Pancreas (tissue), 10 donors: Measurements from ENCODE around the gene SIMC1. TPM values are rescaled to one million over a fixed set of nuclear protein-coding genes. Genes with fewer than 3 reads are reported as not detected.
"Not testable (repeated sequence)": the region's sequence is repeated elsewhere in the genome, so short reads cannot be mapped to it uniquely, and the experiment has no call there.

ENCODE experiments used
- ATAC-seq, 4 donors: fragments of 200-7000 bp; cut with Tn5 transposase; one replicate each; pipeline versions ENCODE4 v1.8.0 to v1.9.1; 2020; ENCODE audit warnings: mild to moderate bottlenecking in 4 of 4, moderate library complexity in 4 of 4
- DNase-seq, 6 donors: peaks; one replicate each; pipeline ENCODE4 v3.0.0-alpha.2; 2020
- FAIRE-seq: peaks from 2 replicates; lab custom pipeline; 2012; peaks lifted over from hg19 to GRCh38; lab: Jason Lieb, UNC
- H3K27ac ChIP-seq, 4 donors: fragments of 200-600 bp; sonication (generic); 1 replicate in 3 of 4; 2 replicates in 1 of 4; pipeline versions ENCODE4 v1.5.0 to v1.8.0; 2020
- H3K27me3 ChIP-seq, 4 donors: fragments of 200-600 bp; one replicate each; pipeline ENCODE4 v1.8.0; 2021
- H3K36me3 ChIP-seq, 3 donors: fragments of 200-600 bp; sonication (generic) in 1 of 3; one replicate each; pipeline versions ENCODE4 v1.5.0 to v1.8.0; 2020 to 2021
- H3K4me1 ChIP-seq, 3 donors: fragments of 200-600 bp; one replicate each; pipeline ENCODE4 v1.8.0; 2021
- H3K4me3 ChIP-seq, 4 donors: fragments of 200-600 bp; sonication (generic) in 2 of 4; one replicate each; pipeline versions ENCODE4 v1.5.0 to v1.8.0; 2020 to 2021
- H3K9me3 ChIP-seq, 4 donors: fragments of 200-600 bp; one replicate each; pipeline ENCODE4 v1.8.0; 2021
- CTCF ChIP-seq, 4 donors: fragments of 200-600 bp; sonication (generic) in 3 of 4; IDR thresholded peaks; one replicate each; pipeline versions ENCODE4 v1.5.0 to v1.8.0; 2021; ENCODE audit warnings: antibody characterized with exemption in 4 of 4
- WGBS, 2 donors: extraction: QIAGEN DNeasy Blood & Tissue Kit; methylation state at CpG; one replicate each; pipeline ENCODE4 v1.1.7; 2013; 5-methylcytosine and 5-hydroxymethylcytosine counted together
- intact Hi-C, 3 donors: fragments of 100-400 bp; cut with DNase I; formaldehyde crosslinking; loops; one replicate each; pipeline versions ENCODE4 v1.11.1 to v1.14.2; 2022
- polyA plus RNA-seq, 2 donors: library from polyadenylated mRNA; stranded (reverse); fragments of 200-250 nt; gene quantifications; one replicate each; pipeline ENCODE4 v1.2.3, GENCODE V29; 2013
- total RNA-seq, 6 donors: library from RNA; stranded (reverse); fragmentation: NEBNext Ultra II Directional in 4 of 6; extraction: Animal tissue kit (Norgen Biotek cat#: 25700) in 4 of 6; gene quantifications; one replicate each; pipeline versions ENCODE4 v1.2.1 to v1.2.4, GENCODE V29; 2021 to 2023
- donor health status: healthy with polysubstance abuse.
- donor health status: DM: no; HTN: no; CAD: no; lungs with moderate emphysema.
- donor health status: DM: no; HTN: no; CAD: no.
- donor health status: control.
- donor health status: control.
- donor health status: Bipolar disorder and iron deficiency.
- donor health status: DM: yes; HTN: yes; CAD: no.
- donor health status: DM: no; HTN: no; CAD: no.
- donor health status: DM: no; HTN: no; CAD: no.
- donor health status: DM: yes; HTN: yes; CAD: no.

SIMC1 gene
- 10 to 100 TPM in 2 of 6 donors, 1 to 10 TPM in 4; 7.3 to 15.3 (median 8.7) TPM for total RNA-seq
- 1 to 10 TPM; 5.3 to 7.0 TPM for polyA plus RNA-seq

- peak; percentile 18 to 82 (median 62) for DNase-seq
- H3K36me3 ChIP-seq, intact Hi-C loops, H3K9me3 ChIP-seq, H3K4me1 ChIP-seq, FAIRE-seq, H3K27me3 ChIP-seq, H3K27ac ChIP-seq: not testable (repeated sequence)
- peak within 1 kb of the TSS; percentile 28 to 51 (median 40) for H3K4me3 ChIP-seq
- 3 to 7% methylated on average over 28 to 71 of the region's 81 CpGs for WGBS, 2 donors
- peak; percentile 81 to 88 (median 85) for ATAC-seq
These were observed at the start of gene SIMC1 for GRCh38 chr5:176237971-176238644. Gene SIMC1, plus strand, starts transcription at chr5:176238424. Its CDS starts 85 bp downstream, at chr5:176238509.

- 77 to 87% methylated on average over 11 of the region's 11 CpGs for WGBS, 2 donors
- no peak overlapping the region for H3K4me3 ChIP-seq
- no peak for TF ChIP-seq CTCF (IDR thresholded peaks at IDR 0.05)
- no peak for DNase-seq
- H3K36me3 ChIP-seq: no peaks in the 10 kb centered on the region
- intact Hi-C loops: no loop called here
- no peaks in the 10 kb centered on the region for H3K9me3 ChIP-seq
- no peaks in the 10 kb centered on the region for H3K27me3 ChIP-seq
- no peaks in the 10 kb centered on the region for H3K4me1 ChIP-seq
- ATAC-seq: no peak
- no peak for FAIRE-seq
- H3K27ac ChIP-seq: no peak overlapping the region
These were observed 49.6 kb upstream of the SIMC1 start for GRCh38 chr5:176188506-176189193.

GRCh38 chr5:176189857-176190256 lies 48.4 kb upstream of the SIMC1 start:
- Histone ChIP-seq H3K27ac (no peak overlapping the region), H3K36me3 (no peaks in the 10 kb centered on the region), H3K4me1 (no peaks in the 10 kb centered on the region), H3K9me3 (no peaks in the 10 kb centered on the region), H3K27me3 (no peaks in the 10 kb centered on the region), H3K4me3 (no peak overlapping the region)
- 73 to 76% methylated on average over 7 of the region's 7 CpGs for WGBS, 2 donors
- FAIRE-seq (no peak), DNase-seq (no peak), ATAC-seq (no peak)
- no peak for TF ChIP-seq CTCF (IDR thresholded peaks at IDR 0.05)
- intact Hi-C loops: no loop called here

GRCh38 chr5:176190886-176191755 lies 47.1 kb upstream of the SIMC1 start:
- no peaks in the 10 kb centered on the region for H3K36me3 ChIP-seq
- no peak overlapping the region for H3K4me3 ChIP-seq
- intact Hi-C loops: no loop called here
- 72 to 89% methylated on average over 25 to 28 of the region's 28 CpGs for WGBS, 2 donors
- ATAC-seq: no peak
- FAIRE-seq: no peak
- H3K27me3 ChIP-seq: no peaks in the 10 kb centered on the region
- H3K4me1 ChIP-seq: no peaks in the 10 kb centered on the region
- H3K9me3 ChIP-seq: no peaks in the 10 kb centered on the region
- DNase-seq: no peak
- no peak for TF ChIP-seq CTCF (IDR thresholded peaks at IDR 0.05)
- H3K27ac ChIP-seq: no peak overlapping the region

- FAIRE-seq: no peak
- no peak for ATAC-seq
- H3K4me1 ChIP-seq: no peaks in the 10 kb centered on the region
- no peak for TF ChIP-seq CTCF (IDR thresholded peaks at IDR 0.05)
- no peak for DNase-seq
- no peak overlapping the region for H3K27ac ChIP-seq
- no peaks in the 10 kb centered on the region for H3K9me3 ChIP-seq
- no peaks in the 10 kb centered on the region for H3K36me3 ChIP-seq
- H3K4me3 ChIP-seq: no peak overlapping the region
- H3K27me3 ChIP-seq: no peaks in the 10 kb centered on the region
- 68 to 71% methylated on average over 13 of the region's 13 CpGs for WGBS, 2 donors
- intact Hi-C loops: no loop called here
These were observed 46.0 kb upstream of the SIMC1 start for GRCh38 chr5:176192094-176192721.

- DNase-seq, H3K9me3 ChIP-seq, intact Hi-C loops, H3K27me3 ChIP-seq, H3K4me1 ChIP-seq, H3K27ac ChIP-seq, ATAC-seq, FAIRE-seq, H3K4me3 ChIP-seq, H3K36me3 ChIP-seq: not testable (repeated sequence)
- WGBS, 2 donors: 46 to 73% methylated on average over 4 to 5 of the region's 5 CpGs
These were observed 45.5 kb upstream of the SIMC1 start for GRCh38 chr5:176192722-176193117.

GRCh38 chr5:176193636-176194035 lies 44.6 kb upstream of the SIMC1 start:
- H3K9me3 ChIP-seq, H3K4me1 ChIP-seq, ATAC-seq, H3K27me3 ChIP-seq, FAIRE-seq, H3K27ac ChIP-seq, intact Hi-C loops, DNase-seq, H3K36me3 ChIP-seq, H3K4me3 ChIP-seq: not testable (repeated sequence)
- WGBS, 2 donors: 69 to 73% methylated on average over 16 to 17 of the region's 17 CpGs
